Naive thymus-derived CD8-positive, alpha-beta T cell (primary cell): ENCODE measurements around the gene GBF1. TPM values are rescaled to one million over a fixed set of nuclear protein-coding genes. Genes with fewer than 3 reads are reported as not detected.

Experiments used
- ATAC-seq, 2 donors: fragments of 150-1000 bp; cut with Tn5 transposase in 1 of 2; sonication (Bioruptor Pico), chemical (Tn5 transposase) in 1 of 2; 1 replicate in 1 of 2; 2 replicates in 1 of 2; pipeline ENCODE4 v1.10.0; 2021; ENCODE audit warnings: mild to moderate bottlenecking in 2 of 2, moderate library complexity in 2 of 2
- POLR2A ChIA-PET: fragments of 350-600 bp; sonication (Branson Sonifier 250); formaldehyde crosslinking; loops from one replicate; lab custom pipeline; 2021; ENCODE audit warnings: antibody characterized with exemption; lab: Charles Lee
- DNase-seq, 10 donors: peaks; one replicate each; pipeline versions ENCODE4 v3.0.0 to v3.0.0-alpha.2; 2020 to 2022
- H3K27ac Mint-ChIP-seq, 10 donors: one replicate each; pipeline ENCODE4 v1.8.0; 2020 to 2022; ENCODE audit warnings: mild to moderate bottlenecking in 10 of 10, mixed read lengths in 10 of 10, moderate library complexity in 4 of 10, inconsistent platforms in 1 of 10
- H3K27me3 Mint-ChIP-seq, 5 donors: one replicate each; pipeline ENCODE4 v1.8.0; 2021 to 2022; ENCODE audit warnings: mixed read lengths in 5 of 5
- H3K36me3 Mint-ChIP-seq, 3 donors: one replicate each; pipeline ENCODE4 v1.8.0; 2020 to 2022; ENCODE audit warnings: mixed read lengths in 3 of 3, mild to moderate bottlenecking in 2 of 3, inconsistent platforms in 1 of 3
- H3K4me1 Mint-ChIP-seq, 4 donors: one replicate each; pipeline ENCODE4 v1.8.0; 2021 to 2022; ENCODE audit warnings: mixed read lengths in 4 of 4
- H3K4me3 Mint-ChIP-seq, 10 donors: one replicate each; pipeline ENCODE4 v1.8.0; 2020 to 2022; ENCODE audit warnings: mild to moderate bottlenecking in 10 of 10, mixed read lengths in 10 of 10, moderate library complexity in 6 of 10, inconsistent platforms in 1 of 10
- H3K9me3 Mint-ChIP-seq, 9 donors: one replicate each; pipeline ENCODE4 v1.8.0; 2020 to 2022; ENCODE audit warnings: mixed read lengths in 9 of 9, mild to moderate bottlenecking in 3 of 9, inconsistent platforms in 1 of 9, moderate library complexity in 1 of 9
- polyA plus RNA-seq, 3 donors: library from polyadenylated mRNA; unstranded; fragments of 300-500 nt; fragmentation: Illumina TruSeq; gene quantifications; one replicate each; pipeline ENCODE4 v1.2.3, GENCODE V29; 2021
- total RNA-seq, 8 experiments: library from RNA in 2 of 8; stranded (reverse) in 2 of 8; gene quantifications; one replicate each; pipeline ENCODE4 v1.2.3 and lab custom pipeline; 2021 to 2026

The GBF1 gene
- total and polyA plus RNA-seq, 5 experiments from 2014 or later, result 6.3 to 41.0 (median 17.1) TPM

GRCh38 chr10:102401342-102401654 is 156.0 kb downstream of the GBF1 start:
- no peaks in the 10 kb centered on the region for H3K27me3 Mint-ChIP-seq
- DNase-seq (peak in 1 of 10 donors; percentile 62), ATAC-seq (no peak)
- peak overlapping the region in 1 of 10 donors; percentile 63 for H3K4me3 Mint-ChIP-seq
- H3K27ac Mint-ChIP-seq, result peak overlapping the region in 4 of 10 donors; percentile 20 to 75 (median 52)
- H3K9me3 Mint-ChIP-seq, result no peaks in the 10 kb centered on the region
- peaks cover 0 to 35% (median 0%) of the 10 kb centered on the region in 3 donors for H3K36me3 Mint-ChIP-seq
- POLR2A ChIA-PET, result interaction anchor here (1.0 to 8.9 kb wide), 5 partner anchors 10 to 49 kb away, joined by 4 to 102 read pairs (median 5); partner anchors contain the start of genes CUEDC2 and FBXL15
- peaks cover 12 to 36% (median 32%) of the 10 kb centered on the region in 4 donors for H3K4me1 Mint-ChIP-seq

GRCh38 chr10:102401735-102402511 is 156.6 kb downstream of the GBF1 start:
- Mint-ChIP-seq H3K9me3 (no peaks in the 10 kb centered on the region), H3K4me3 (peak overlapping the region in 1 of 10 donors; percentile 63), H3K27me3 (no peaks in the 10 kb centered on the region), H3K27ac (peak overlapping the region in 5 of 10 donors; percentile 38 to 81 (median 65)), H3K4me1 (peaks cover 14 to 31% (median 26%) of the 10 kb centered on the region in 4 donors), H3K36me3 (peaks cover 0 to 31% (median 0%) of the 10 kb centered on the region in 3 donors)
- ATAC-seq (no peak), DNase-seq (no peak)
- POLR2A ChIA-PET, result interaction anchor here (1.0 to 8.9 kb wide), 4 partner anchors 10 to 48 kb away, joined by 4 to 64 read pairs (median 4); partner anchors contain the start of genes CUEDC2 and FBXL15

GRCh38 chr10:102402512-102402896 is 157.2 kb downstream of the GBF1 start:
- Mint-ChIP-seq H3K36me3 (peaks cover 0 to 25% (median 0%) of the 10 kb centered on the region in 3 donors), H3K4me3 (no peak overlapping the region), H3K27ac (peak overlapping the region in 3 of 10 donors; percentile 9 to 81 (median 38)), H3K9me3 (no peaks in the 10 kb centered on the region), H3K4me1 (peaks cover 14 to 33% (median 24%) of the 10 kb centered on the region in 4 donors), H3K27me3 (no peaks in the 10 kb centered on the region)
- ATAC-seq (no peak), DNase-seq (no peak)
- POLR2A ChIA-PET, result interaction anchor here (1.0 to 1.6 kb wide), 4 partner anchors 9 to 48 kb away, joined by 4 to 6 read pairs (median 4); partner anchors contain the start of genes CUEDC2 and FBXL15

GRCh38 chr10:102403115-102403514 is 157.8 kb downstream of the GBF1 start:
- no peak for ATAC-seq
- DNase-seq, result no peak
- H3K27ac Mint-ChIP-seq, result peak overlapping the region in 1 of 10 donors; percentile 29
- peaks cover 14 to 36% (median 24%) of the 10 kb centered on the region in 4 donors for H3K4me1 Mint-ChIP-seq
- H3K4me3 Mint-ChIP-seq, result no peak overlapping the region
- peaks cover 0 to under 1% (median 0%) of the 10 kb centered on the region in 5 donors for H3K27me3 Mint-ChIP-seq
- H3K9me3 Mint-ChIP-seq, result no peaks in the 10 kb centered on the region
- peaks cover 0 to 19% (median 0%) of the 10 kb centered on the region in 3 donors for H3K36me3 Mint-ChIP-seq
- POLR2A ChIA-PET, result interaction anchor here (0.5 to 1.6 kb wide), 12 partner anchors 10 to 697 kb away, joined by 3 to 8 read pairs (median 3); partner anchors contain the start of genes ACTR1A and FBXL15

GRCh38 chr10:102404361-102405107 is 159.2 kb downstream of the GBF1 start:
- peaks cover 0 to 5% (median 0%) of the 10 kb centered on the region in 5 donors for H3K27me3 Mint-ChIP-seq
- ATAC-seq (no peak), DNase-seq (no peak)
- POLR2A ChIA-PET, result interaction anchor here (0.6 to 1.8 kb wide), 13 partner anchors 8 to 937 kb away, joined by 3 to 8 read pairs (median 4); partner anchors contain the start of genes C10orf95, CUEDC2, FBXL15 and NFKB2
- peak overlapping the region in 3 of 10 donors; percentile 32 to 83 (median 48) for H3K27ac Mint-ChIP-seq
- H3K9me3 Mint-ChIP-seq, result no peaks in the 10 kb centered on the region
- H3K4me3 Mint-ChIP-seq, result no peak overlapping the region
- H3K4me1 Mint-ChIP-seq, result peaks cover 15 to 35% (median 20%) of the 10 kb centered on the region in 4 donors
- H3K36me3 Mint-ChIP-seq, result peaks cover 0 to 10% (median 0%) of the 10 kb centered on the region in 3 donors

GRCh38 chr10:102405108-102405571 is 159.8 kb downstream of the GBF1 start:
- peak in 1 of 10 donors; percentile 61 for DNase-seq
- H3K27ac Mint-ChIP-seq, result peak overlapping the region in 5 of 10 donors; percentile 15 to 83 (median 48)
- POLR2A ChIA-PET, result interaction anchor here (0.6 to 1.8 kb wide), 6 partner anchors 9 to 938 kb away, joined by 3 to 6 read pairs (median 4); partner anchors contain the start of genes C10orf95, CUEDC2 and NFKB2
- no peak for ATAC-seq
- H3K27me3 Mint-ChIP-seq, result peaks cover 0 to 11% (median 0%) of the 10 kb centered on the region in 5 donors
- no peak overlapping the region for H3K4me3 Mint-ChIP-seq
- no peaks in the 10 kb centered on the region for H3K9me3 Mint-ChIP-seq
- peaks cover 19 to 36% (median 22%) of the 10 kb centered on the region in 4 donors for H3K4me1 Mint-ChIP-seq
- peaks cover 0 to 9% (median 0%) of the 10 kb centered on the region in 3 donors for H3K36me3 Mint-ChIP-seq

GRCh38 chr10:102405632-102406031 is 160.3 kb downstream of the GBF1 start:
- H3K27ac Mint-ChIP-seq, result peak overlapping the region; percentile 9 to 73 (median 53)
- no peaks in the 10 kb centered on the region for H3K9me3 Mint-ChIP-seq
- H3K4me1 Mint-ChIP-seq, result peaks cover 20 to 32% (median 21%) of the 10 kb centered on the region in 4 donors
- DNase-seq (no peak), ATAC-seq (no peak)
- H3K4me3 Mint-ChIP-seq, result peak overlapping the region in 3 of 10 donors; percentile 7 to 68 (median 21)
- H3K27me3 Mint-ChIP-seq, result peaks cover 0 to 12% (median 0%) of the 10 kb centered on the region in 5 donors
- POLR2A ChIA-PET, result interaction anchor here (0.5 to 1.8 kb wide), 7 partner anchors 10 to 45 kb away, joined by 3 to 15 read pairs (median 5); partner anchors contain the start of genes C10orf95, CUEDC2 and NFKB2
- peaks cover 0 to 7% (median 0%) of the 10 kb centered on the region in 3 donors for H3K36me3 Mint-ChIP-seq

- POLR2A ChIA-PET, result interaction anchor here (0.5 to 1.7 kb wide), 7 partner anchors 8 to 75 kb away, joined by 3 to 15 read pairs (median 4); no protein-coding TSS in a partner anchor
- no peak for ATAC-seq
- peak overlapping the region in 6 of 10 donors; percentile 50 to 90 (median 70) for H3K27ac Mint-ChIP-seq
Measured at GRCh38 chr10:102406815-102407214, 161.5 kb downstream of the GBF1 start.

GRCh38 chr10:102407425-102408130 is 162.2 kb downstream of the GBF1 start:
- no peak for DNase-seq
- H3K27me3 Mint-ChIP-seq, result peaks cover 0 to 21% (median 0%) of the 10 kb centered on the region in 5 donors
- POLR2A ChIA-PET, result interaction anchor here (0.5 to 1.4 kb wide), 8 partner anchors 9 to 74 kb away, joined by 3 to 7 read pairs (median 4); partner anchors contain the start of gene CUEDC2
- H3K27ac Mint-ChIP-seq, result peak overlapping the region in 9 of 10 donors; percentile 80 to 96 (median 91)
- H3K4me1 Mint-ChIP-seq, result peaks cover 28 to 49% (median 32%) of the 10 kb centered on the region in 4 donors
- H3K9me3 Mint-ChIP-seq, result no peaks in the 10 kb centered on the region
- H3K36me3 Mint-ChIP-seq, result no peaks in the 10 kb centered on the region
- ATAC-seq, result no peak
- peak overlapping the region; percentile 9 to 89 (median 74) for H3K4me3 Mint-ChIP-seq

More at GRCh38 chr10:102406815-102407214, 161.5 kb downstream of the GBF1 start:
- peaks cover 0 to 20% (median 0%) of the 10 kb centered on the region in 5 donors for H3K27me3 Mint-ChIP-seq
- peaks cover 28 to 44% (median 30%) of the 10 kb centered on the region in 4 donors for H3K4me1 Mint-ChIP-seq
- DNase-seq, result no peak
- peaks cover 0 to 2% (median 0%) of the 10 kb centered on the region in 3 donors for H3K36me3 Mint-ChIP-seq
- H3K4me3 Mint-ChIP-seq, result peak overlapping the region in 6 of 10 donors; percentile 19 to 85 (median 32)
- H3K9me3 Mint-ChIP-seq, result no peaks in the 10 kb centered on the region

GRCh38 chr10:102408131-102408727 is 162.9 kb downstream of the GBF1 start:
- peak overlapping the region; percentile 71 to 89 (median 79) for H3K4me3 Mint-ChIP-seq
- peak in 1 of 2 donors; percentile 32 for ATAC-seq
- no peaks in the 10 kb centered on the region for H3K36me3 Mint-ChIP-seq
- H3K27me3 Mint-ChIP-seq, result peaks cover 0 to 25% (median 0%) of the 10 kb centered on the region in 5 donors
- no peaks in the 10 kb centered on the region for H3K9me3 Mint-ChIP-seq
- DNase-seq, result peak in 4 of 10 donors; percentile 26 to 66 (median 40)
- peaks cover 28 to 56% (median 38%) of the 10 kb centered on the region in 4 donors for H3K4me1 Mint-ChIP-seq
- H3K27ac Mint-ChIP-seq, result peak overlapping the region; percentile 64 to 96 (median 88)
- POLR2A ChIA-PET, result interaction anchor here (0.6 to 1.4 kb wide), 4 partner anchors 9 to 24 kb away, joined by 3 to 7 read pairs (median 4); partner anchors contain the start of gene CUEDC2
